ENCODE data around the gene ERI3.

ERI3 gene

DNA sequence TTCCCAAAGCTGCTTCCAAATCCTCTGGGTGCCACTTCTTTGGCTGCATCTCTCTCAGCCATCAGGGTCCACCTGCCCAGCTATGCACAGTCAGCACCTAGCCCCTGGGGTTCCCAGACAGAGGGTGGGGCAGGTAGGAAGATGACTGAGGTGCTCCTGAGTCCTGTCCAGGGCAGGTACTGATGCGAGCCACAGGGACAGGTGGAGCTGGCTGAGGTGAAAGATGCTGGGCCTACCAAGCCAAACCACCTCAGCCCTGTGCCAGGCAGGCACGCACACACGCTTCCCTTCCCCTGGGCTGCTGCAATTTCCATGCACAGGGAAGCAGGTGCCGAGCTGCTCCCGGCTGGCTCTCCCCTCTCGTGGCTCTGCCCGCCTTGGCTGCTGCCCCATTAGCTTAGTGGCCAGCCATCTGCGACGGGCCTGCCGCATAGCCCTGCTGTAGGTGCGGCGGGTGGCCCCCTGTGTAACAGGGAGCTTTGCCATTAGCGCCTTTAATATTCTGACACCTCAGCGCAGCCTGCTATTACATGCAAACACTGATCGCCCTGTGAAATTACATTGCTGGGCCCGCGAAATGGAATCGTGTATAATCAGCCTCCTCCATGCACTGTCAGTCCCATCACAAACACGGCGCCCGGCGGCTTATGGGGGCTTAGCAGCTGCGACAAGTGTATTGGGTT lies 102.9 kb downstream of the ERI3 start:
- DNase-seq (ENCODE audit: insufficient read length), result no peak
- TF ChIP-seq POLR2A (IDR thresholded peaks at IDR 0.05; ENCODE audit: low read depth, low read length) (no peak), POLR2AphosphoS5 (IDR thresholded peaks at IDR 0.05; ENCODE audit: low read depth, low read length) (no peak), TAF1 (IDR thresholded peaks at IDR 0.05; ENCODE audit: borderline replicate concordance, low read depth, low read length) (no peak)
- FAIRE-seq, result no peak

GRCh38 chr1:44251486-44251885 lies 103.6 kb downstream of the ERI3 start:
- TF ChIP-seq POLR2AphosphoS5 (IDR thresholded peaks at IDR 0.05; ENCODE audit: low read depth, low read length) (no peak), TAF1 (IDR thresholded peaks at IDR 0.05; ENCODE audit: borderline replicate concordance, low read depth, low read length) (no peak), POLR2A (IDR thresholded peaks at IDR 0.05; ENCODE audit: low read depth, low read length) (no peak)
- DNase-seq (ENCODE audit: insufficient read length) (no peak), FAIRE-seq (no peak)

DNA sequence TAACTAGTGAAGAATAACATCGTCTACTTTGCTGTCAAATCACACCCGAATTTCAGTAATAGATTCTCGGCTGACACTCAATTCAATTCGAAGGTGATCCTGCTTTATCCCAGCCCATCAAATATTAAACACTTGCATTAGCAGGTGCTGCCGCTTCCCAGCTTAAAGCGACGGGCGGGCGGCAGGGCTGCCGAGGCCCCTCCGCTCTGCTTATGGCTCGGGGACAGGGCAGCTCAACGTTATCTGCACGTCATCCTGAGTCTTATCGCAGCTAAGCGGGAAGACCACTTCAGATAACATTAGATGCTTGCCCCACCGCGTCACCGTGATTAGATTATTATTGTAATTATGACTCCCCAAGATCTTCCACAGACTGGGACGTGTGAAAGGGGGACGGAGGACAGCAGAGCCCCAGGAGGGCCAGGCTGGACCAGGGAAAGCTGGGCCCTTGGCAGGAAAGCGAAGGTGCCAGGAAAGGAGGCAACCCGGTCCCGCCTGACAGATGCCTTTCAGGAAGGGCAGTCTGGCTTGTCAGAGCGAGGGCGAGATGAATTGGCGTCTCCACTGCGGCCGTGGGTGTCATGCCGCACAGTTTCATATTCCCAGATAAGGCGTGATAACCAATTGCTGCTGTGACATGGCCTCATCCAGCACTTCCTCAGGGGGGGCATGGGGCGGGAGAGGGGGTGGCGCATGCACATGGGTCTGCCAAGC lies 104.8 kb downstream of the ERI3 start:
- FAIRE-seq (no peak), DNase-seq (ENCODE audit: insufficient read length) (no peak)
- no peak for TF ChIP-seq TAF1 (IDR thresholded peaks at IDR 0.05; ENCODE audit: borderline replicate concordance, low read depth, low read length)

DNA sequence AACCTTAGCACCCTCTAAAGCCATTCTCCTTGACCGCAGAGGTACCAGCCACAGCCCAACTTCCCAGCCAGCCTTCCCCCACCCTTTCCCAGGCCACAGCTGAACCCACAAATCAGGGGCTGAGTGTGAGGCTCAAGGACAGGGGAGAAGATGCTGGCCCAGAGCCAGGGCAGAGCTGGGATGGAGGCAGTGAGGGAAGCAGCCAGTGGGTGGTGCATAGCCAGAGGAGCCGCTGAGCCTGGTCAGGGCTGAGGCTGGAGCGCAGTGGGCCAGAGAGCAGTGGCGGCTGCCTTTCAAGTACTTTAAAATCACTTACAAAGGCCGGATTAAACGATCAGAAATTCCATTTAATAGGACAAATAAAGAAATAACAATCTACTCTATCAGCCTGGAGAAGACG lies 105.5 kb downstream of the ERI3 start:
- FAIRE-seq, result no peak
- DNase-seq (ENCODE audit: insufficient read length), result no peak
- TF ChIP-seq POLR2AphosphoS5 (IDR thresholded peaks at IDR 0.05; ENCODE audit: low read depth, low read length) (no peak), POLR2A (IDR thresholded peaks at IDR 0.05; ENCODE audit: low read depth, low read length) (no peak), TAF1 (IDR thresholded peaks at IDR 0.05; ENCODE audit: borderline replicate concordance, low read depth, low read length) (no peak)

GRCh38 chr1:44246806-44247205 lies 108.3 kb downstream of the ERI3 start:
- DNase-seq (ENCODE audit: insufficient read length) (no peak), FAIRE-seq (no peak)
- TF ChIP-seq TAF1 (IDR thresholded peaks at IDR 0.05; ENCODE audit: borderline replicate concordance, low read depth, low read length), result no peak
- no peak for TF ChIP-seq POLR2AphosphoS5 (IDR thresholded peaks at IDR 0.05; ENCODE audit: low read depth, low read length)
- TF ChIP-seq POLR2A (IDR thresholded peaks at IDR 0.05; ENCODE audit: low read depth, low read length), result no peak

- TF ChIP-seq POLR2AphosphoS5 (IDR thresholded peaks at IDR 0.05; ENCODE audit: low read depth, low read length), result no peak
- no peak for TF ChIP-seq POLR2A (IDR thresholded peaks at IDR 0.05; ENCODE audit: low read depth, low read length)
- no peak for TF ChIP-seq TAF1 (IDR thresholded peaks at IDR 0.05; ENCODE audit: borderline replicate concordance, low read depth, low read length)
- DNase-seq (ENCODE audit: insufficient read length), result no peak
- no peak for FAIRE-seq
Measured at GRCh38 chr1:44244986-44245385, 110.1 kb downstream of the ERI3 start.

GRCh38 chr1:44243782-44244495 lies 111.1 kb downstream of the ERI3 start:
- no peak for FAIRE-seq

GRCh38 chr1:44242746-44243145 lies 112.3 kb downstream of the ERI3 start:
- FAIRE-seq (no peak), DNase-seq (ENCODE audit: insufficient read length) (no peak)
- TF ChIP-seq POLR2A (IDR thresholded peaks at IDR 0.05; ENCODE audit: low read depth, low read length), result no peak
- no peak for TF ChIP-seq POLR2AphosphoS5 (IDR thresholded peaks at IDR 0.05; ENCODE audit: low read depth, low read length)
- TF ChIP-seq TAF1 (IDR thresholded peaks at IDR 0.05; ENCODE audit: borderline replicate concordance, low read depth, low read length), result no peak

More at GRCh38 chr1:44243782-44244495, 111.1 kb downstream of the ERI3 start:
- no peak for DNase-seq (ENCODE audit: insufficient read length)
- TF ChIP-seq POLR2A (IDR thresholded peaks at IDR 0.05; ENCODE audit: low read depth, low read length) (no peak), POLR2AphosphoS5 (IDR thresholded peaks at IDR 0.05; ENCODE audit: low read depth, low read length) (no peak), TAF1 (IDR thresholded peaks at IDR 0.05; ENCODE audit: borderline replicate concordance, low read depth, low read length) (no peak)

DNA sequence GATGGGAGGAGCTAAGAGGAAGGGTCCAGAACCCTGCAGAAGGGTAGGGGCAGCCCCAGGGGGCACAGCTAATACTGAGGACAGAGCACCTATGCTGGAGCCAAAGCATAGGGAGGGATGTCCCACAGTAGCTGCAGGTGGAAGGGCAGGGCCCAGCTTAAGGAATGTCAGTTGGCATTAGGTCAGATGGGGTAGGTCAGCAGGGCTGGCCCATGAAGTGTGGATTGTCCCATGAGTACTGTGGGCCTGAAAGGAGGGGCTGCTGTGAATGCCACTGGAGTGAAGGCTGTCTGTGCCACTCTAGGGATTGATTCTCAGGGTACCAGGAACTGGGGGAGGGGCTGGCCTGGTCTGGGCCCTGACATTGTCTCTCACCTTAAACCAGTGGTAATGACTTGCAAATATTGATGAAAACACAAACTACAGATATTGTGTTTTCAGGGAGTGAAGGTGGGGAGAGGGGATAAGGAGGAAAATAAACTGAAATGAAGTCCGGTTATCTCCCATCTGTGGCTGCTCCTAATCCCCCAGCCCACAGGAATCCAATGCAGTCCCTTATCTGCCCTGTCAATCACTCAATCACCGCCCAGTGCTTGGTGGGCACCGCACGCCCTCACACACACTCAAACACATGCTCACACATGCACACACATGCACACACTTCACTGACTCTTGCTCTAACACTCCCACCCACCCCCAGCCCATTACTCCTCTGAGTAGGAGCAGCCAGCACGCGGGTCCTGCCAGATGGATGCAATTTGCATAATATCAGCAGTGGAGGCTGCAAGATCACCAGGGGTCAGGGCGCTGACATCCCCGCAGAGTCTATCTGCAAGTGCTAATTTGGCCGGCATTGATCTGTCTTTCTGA lies 114.0 kb downstream of the ERI3 start:
- FAIRE-seq, result no peak
- TF ChIP-seq POLR2AphosphoS5 (IDR thresholded peaks at IDR 0.05; ENCODE audit: low read depth, low read length) (no peak), POLR2A (IDR thresholded peaks at IDR 0.05; ENCODE audit: low read depth, low read length) (no peak), TAF1 (IDR thresholded peaks at IDR 0.05; ENCODE audit: borderline replicate concordance, low read depth, low read length) (no peak)
- DNase-seq (ENCODE audit: insufficient read length), result no peak

DNA sequence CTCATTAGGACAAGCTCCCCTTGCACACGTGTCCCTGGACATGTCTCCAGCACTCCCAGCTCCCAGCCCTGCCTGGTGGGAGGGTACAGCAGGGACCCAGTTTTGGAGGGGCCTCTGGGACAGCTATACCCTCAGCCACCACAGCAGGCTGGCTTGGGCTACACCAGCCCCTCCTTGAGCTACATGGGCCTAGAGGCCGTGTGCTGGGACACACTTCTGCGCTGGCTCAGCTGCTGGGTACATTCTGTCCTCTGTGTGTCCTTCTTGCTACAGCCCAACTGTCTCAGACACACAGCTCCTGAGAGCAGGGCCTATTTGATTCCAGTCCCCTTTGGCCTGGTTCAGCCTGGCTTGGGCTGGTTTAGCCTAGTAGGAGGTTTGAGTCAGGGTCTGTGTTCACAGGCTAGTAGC lies 115.1 kb downstream of the ERI3 start:
- no peak for FAIRE-seq
- no peak for TF ChIP-seq POLR2A (IDR thresholded peaks at IDR 0.05; ENCODE audit: low read depth, low read length)
- no peak for TF ChIP-seq TAF1 (IDR thresholded peaks at IDR 0.05; ENCODE audit: borderline replicate concordance, low read depth, low read length)
- no peak for TF ChIP-seq POLR2AphosphoS5 (IDR thresholded peaks at IDR 0.05; ENCODE audit: low read depth, low read length)
- DNase-seq (ENCODE audit: insufficient read length), result no peak

All from GM12892 (cell line).